ENCODE results near the gene POLR2C. TPM values are rescaled to one million over a fixed set of nuclear protein-coding genes. Genes with fewer than 3 reads are reported as not detected.

Gene POLR2C
- total RNA-seq, 2 donors from 2014 or later, result 99.6 to 182 TPM

DNA sequence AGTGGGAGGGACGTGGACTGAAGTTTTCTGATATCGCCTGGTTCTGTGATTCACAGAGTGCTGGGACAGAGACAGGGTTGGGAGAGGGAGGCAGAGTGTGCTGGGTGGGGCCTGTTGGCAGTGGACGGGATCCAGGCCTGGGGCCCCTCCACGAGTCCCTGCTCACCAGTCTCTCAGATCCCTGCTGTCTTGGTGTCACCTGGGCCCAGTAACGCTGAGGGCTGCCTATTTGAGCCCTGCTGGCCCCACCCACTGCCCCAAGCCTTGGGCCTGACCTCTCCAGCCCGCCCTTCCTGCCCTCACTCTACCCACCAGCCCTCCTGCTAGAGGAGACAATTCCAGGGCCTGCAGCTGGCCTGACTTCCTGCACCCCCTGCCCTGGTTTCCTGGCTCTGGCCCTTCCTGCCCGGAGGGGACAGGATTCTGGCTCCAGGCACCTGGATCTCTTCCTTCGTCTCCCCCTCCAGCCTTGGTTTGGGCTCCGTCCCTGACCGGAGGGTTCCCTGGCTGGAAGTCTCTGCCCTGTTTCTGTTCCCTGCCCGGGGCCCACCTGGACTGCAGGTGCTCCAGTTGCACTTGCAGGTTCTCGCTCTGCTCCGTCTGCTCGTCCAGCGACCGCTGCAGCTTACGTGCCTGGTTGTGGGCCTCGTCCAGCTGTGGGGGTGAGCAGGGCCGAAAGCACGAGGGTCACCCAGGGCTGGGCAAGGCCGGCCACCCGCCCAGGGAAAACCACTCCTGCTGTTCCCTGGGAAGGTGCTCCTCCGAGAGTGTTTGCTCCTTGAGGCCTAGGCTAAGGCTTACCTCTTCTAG, 52.5 kb downstream of the POLR2C start:
- Histone ChIP-seq H3K36me3 (peaks cover 0 to 7% of the 10 kb centered on the region in 2 donors), H3K4me3 (no peak overlapping the region), H3K9me3 (no peaks in the 10 kb centered on the region), H3K4me1 (replicated peaks) (no peaks in the 10 kb centered on the region), H3K27ac (no peak overlapping the region), H3K27me3 (replicated peaks; ENCODE audit: insufficient read depth) (no peaks in the 10 kb centered on the region)
- intact Hi-C loops (cut with DNase I), result loop anchor here (5.0 kb wide), 1 partner anchor 38 kb away; no protein-coding TSS in a partner anchor
- DNase-seq (ENCODE audit: low spot score), result no peak
- WGBS, result 67% methylated on average over 23 of the region's 23 CpGs
- TF ChIP-seq POLR2AphosphoS5 (IDR thresholded peaks at IDR 0.05) (no peak), POLR2A (IDR thresholded peaks at IDR 0.05) (no peak)
- TF ChIP-seq, protein P1, sequence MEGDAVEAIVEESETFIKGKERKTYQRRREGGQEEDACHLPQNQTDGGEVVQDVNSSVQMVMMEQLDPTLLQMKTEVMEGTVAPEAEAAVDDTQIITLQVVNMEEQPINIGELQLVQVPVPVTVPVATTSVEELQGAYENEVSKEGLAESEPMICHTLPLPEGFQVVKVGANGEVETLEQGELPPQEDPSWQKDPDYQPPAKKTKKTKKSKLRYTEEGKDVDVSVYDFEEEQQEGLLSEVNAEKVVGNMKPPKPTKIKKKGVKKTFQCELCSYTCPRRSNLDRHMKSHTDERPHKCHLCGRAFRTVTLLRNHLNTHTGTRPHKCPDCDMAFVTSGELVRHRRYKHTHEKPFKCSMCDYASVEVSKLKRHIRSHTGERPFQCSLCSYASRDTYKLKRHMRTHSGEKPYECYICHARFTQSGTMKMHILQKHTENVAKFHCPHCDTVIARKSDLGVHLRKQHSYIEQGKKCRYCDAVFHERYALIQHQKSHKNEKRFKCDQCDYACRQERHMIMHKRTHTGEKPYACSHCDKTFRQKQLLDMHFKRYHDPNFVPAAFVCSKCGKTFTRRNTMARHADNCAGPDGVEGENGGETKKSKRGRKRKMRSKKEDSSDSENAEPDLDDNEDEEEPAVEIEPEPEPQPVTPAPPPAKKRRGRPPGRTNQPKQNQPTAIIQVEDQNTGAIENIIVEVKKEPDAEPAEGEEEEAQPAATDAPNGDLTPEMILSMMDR (IDR thresholded peaks at IDR 0.05), result no peak

DNA sequence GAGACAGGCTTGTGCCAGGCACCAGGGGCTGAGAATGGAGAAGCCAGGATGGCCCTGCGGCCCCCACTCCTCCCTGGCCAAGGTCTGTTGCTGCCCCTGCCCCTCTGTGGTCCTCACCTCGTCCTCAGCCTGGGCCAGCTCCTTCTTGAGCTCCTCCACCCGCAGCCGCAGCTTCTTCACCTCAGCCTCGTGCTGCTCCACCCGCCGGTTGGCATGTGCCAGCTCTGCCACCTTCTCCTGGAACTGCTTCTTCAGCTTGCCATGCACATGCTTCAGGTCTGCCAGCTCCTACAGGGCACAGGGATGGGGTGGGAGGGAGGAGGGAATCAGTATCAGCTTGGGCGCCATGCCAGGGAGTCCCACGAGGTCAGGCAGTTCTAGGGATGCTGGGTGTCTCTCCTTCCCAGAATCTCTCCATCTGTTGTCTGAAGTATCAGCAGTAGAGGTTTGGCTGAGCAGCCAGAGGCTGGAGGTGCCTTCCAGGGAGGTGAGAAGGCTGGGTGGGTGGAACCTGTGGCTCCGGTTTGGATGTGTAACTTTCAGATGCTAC, 53.8 kb downstream of the POLR2C start:
- TF ChIP-seq POLR2AphosphoS5 (IDR thresholded peaks at IDR 0.05), result no peak
- TF ChIP-seq, protein P1 (IDR thresholded peaks at IDR 0.05), result no peak
- no peak for TF ChIP-seq POLR2A (IDR thresholded peaks at IDR 0.05)
- 82% methylated on average over 10 of the region's 10 CpGs for WGBS
- Histone ChIP-seq H3K4me1 (replicated peaks) (no peaks in the 10 kb centered on the region), H3K9me3 (no peaks in the 10 kb centered on the region), H3K27ac (no peak overlapping the region), H3K4me3 (no peak overlapping the region), H3K27me3 (replicated peaks; ENCODE audit: insufficient read depth) (no peaks in the 10 kb centered on the region), H3K36me3 (peaks cover 0 to 7% of the 10 kb centered on the region in 2 donors)
- no peak for DNase-seq (ENCODE audit: low spot score)
- intact Hi-C loops (cut with DNase I), result loop anchor here (5.0 kb wide), 1 partner anchor 39 kb away; no protein-coding TSS in a partner anchor

DNA sequence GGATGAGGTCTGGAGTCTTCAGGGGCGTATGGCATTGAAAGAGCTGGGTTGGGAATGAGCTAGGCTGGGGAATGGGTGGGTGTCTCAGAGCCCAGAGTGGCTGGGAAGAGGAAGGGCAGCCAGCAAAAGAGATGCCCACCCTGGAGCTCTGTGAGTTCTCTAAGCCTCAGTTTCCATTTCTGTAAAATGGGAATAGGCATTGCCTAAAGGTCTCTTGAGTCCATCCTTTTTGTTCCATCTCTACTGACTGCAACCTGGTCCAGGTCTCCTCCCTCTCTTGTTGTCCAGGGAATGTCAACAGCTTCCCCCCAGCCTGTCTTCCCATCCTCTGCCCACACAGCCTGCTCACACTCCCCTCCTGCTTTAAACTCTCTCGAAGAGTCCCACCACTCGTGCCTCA, 54.3 kb downstream of the POLR2C start:
- Histone ChIP-seq H3K4me1 (replicated peaks) (no peaks in the 10 kb centered on the region), H3K9me3 (no peaks in the 10 kb centered on the region), H3K27me3 (replicated peaks; ENCODE audit: insufficient read depth) (no peaks in the 10 kb centered on the region), H3K27ac (no peak overlapping the region), H3K36me3 (peaks cover 0 to 7% of the 10 kb centered on the region in 2 donors), H3K4me3 (no peak overlapping the region)
- TF ChIP-seq, protein P1 (IDR thresholded peaks at IDR 0.05), result no peak
- no peak for TF ChIP-seq POLR2AphosphoS5 (IDR thresholded peaks at IDR 0.05)
- DNase-seq (ENCODE audit: low spot score), result no peak
- 84% methylated on average over 3 of the region's 3 CpGs for WGBS
- intact Hi-C loops (cut with DNase I), result loop anchor here (5.0 kb wide), 1 partner anchor 39 kb away; no protein-coding TSS in a partner anchor

DNA sequence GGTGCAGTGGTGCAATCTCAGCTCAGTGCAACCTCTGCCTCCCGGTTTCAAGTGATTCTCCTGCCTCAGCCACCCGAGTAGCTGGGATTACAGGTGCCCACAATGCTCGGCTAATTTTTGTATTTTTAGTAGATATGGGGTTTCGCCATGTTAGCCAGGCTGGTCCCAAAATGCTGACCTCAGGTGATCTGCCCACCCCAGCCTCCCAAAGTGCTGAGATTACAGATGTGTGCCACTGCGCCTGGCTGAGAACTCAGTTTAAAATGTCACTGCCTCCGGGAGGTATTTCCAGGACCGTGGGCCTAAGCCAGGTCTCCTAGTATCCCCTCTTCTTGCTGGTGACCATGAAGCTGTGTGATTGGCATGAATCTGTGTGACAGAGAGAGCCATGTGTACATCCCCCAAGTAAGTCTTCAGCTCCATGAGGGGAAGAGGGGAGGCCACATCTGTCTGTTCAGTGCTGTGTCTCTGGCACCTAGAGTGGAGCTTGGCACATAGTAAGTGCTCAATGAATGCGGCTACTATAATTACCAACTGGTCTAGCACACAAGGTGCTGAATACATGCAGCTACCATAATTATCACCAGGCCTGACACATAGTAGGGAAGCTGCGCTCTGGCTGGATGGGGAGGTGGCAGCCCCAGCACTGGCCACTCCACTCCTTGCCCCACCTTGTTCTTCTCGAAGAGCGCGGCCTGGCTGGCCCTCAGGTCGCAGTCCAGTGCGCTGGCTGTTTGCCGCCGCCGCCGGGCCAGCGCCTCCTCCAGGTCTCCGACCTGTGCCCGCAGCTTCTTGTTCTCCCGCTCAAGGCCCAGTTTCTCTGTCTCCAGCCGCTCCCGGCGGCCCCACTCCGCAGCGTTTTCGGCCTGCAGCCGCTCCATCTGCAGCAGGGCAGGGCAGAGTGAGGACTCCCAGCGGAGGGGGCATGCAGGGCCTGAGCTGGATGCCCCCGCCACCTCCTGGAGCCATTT, 55.2 kb downstream of the POLR2C start:
- Histone ChIP-seq H3K4me3 (no peak overlapping the region), H3K4me1 (replicated peaks) (no peaks in the 10 kb centered on the region), H3K9me3 (no peaks in the 10 kb centered on the region), H3K36me3 (peaks cover 0 to 7% of the 10 kb centered on the region in 2 donors), H3K27ac (no peak overlapping the region), H3K27me3 (replicated peaks; ENCODE audit: insufficient read depth) (no peaks in the 10 kb centered on the region)
- DNase-seq (ENCODE audit: low spot score), result no peak
- 94% methylated on average over 31 of the region's 31 CpGs for WGBS
- no peak for TF ChIP-seq POLR2AphosphoS5 (IDR thresholded peaks at IDR 0.05)
- no peak for TF ChIP-seq POLR2A (IDR thresholded peaks at IDR 0.05)
- TF ChIP-seq, protein P1 (IDR thresholded peaks at IDR 0.05), result no peak
- intact Hi-C loops (cut with DNase I), result loop anchor here (5.0 kb wide), 1 partner anchor 40 kb away; no protein-coding TSS in a partner anchor
